ENCODE results near the gene CLEC16A.
"Not testable (repeated sequence)": the region's sequence is repeated elsewhere in the genome, so short reads cannot be mapped to it uniquely, and the experiment has no call there.

Gene CLEC16A

GRCh38 chr16:10966559-10966958 lies 22.2 kb downstream of the CLEC16A start:
- not testable (repeated sequence) for DNase-seq

GRCh38 chr16:10967986-10968385 lies 23.6 kb downstream of the CLEC16A start:
- no peak for DNase-seq

GRCh38 chr16:10968498-10968897 lies 24.1 kb downstream of the CLEC16A start:
- DNase-seq: no peak

GRCh38 chr16:10969615-10970014 lies 25.3 kb downstream of the CLEC16A start:
- no peak for DNase-seq

GRCh38 chr16:10970065-10970464 lies 25.7 kb downstream of the CLEC16A start:
- no peak for DNase-seq

- peak; percentile 89 for DNase-seq
Observed at GRCh38 chr16:10971560-10971961, 27.2 kb downstream of the CLEC16A start.

- DNase-seq: no peak
Observed at GRCh38 chr16:10972108-10972818, 27.9 kb downstream of the CLEC16A start.

- DNase-seq: no peak
Observed at GRCh38 chr16:10972819-10973464, 28.6 kb downstream of the CLEC16A start.

GRCh38 chr16:10976634-10977033 lies 32.3 kb downstream of the CLEC16A start:
- peak; percentile 57 for DNase-seq

- no peak for DNase-seq
Observed at GRCh38 chr16:10978124-10978523, 33.8 kb downstream of the CLEC16A start.

- DNase-seq: peak; percentile 66
Observed at GRCh38 chr16:10978871-10979446, 34.6 kb downstream of the CLEC16A start.

- peak; percentile 59 for DNase-seq
Observed at GRCh38 chr16:10979717-10980601, 35.6 kb downstream of the CLEC16A start.

GRCh38 chr16:10980813-10981212 lies 36.4 kb downstream of the CLEC16A start:
- peak; percentile 91 for DNase-seq

- DNase-seq: peak; percentile 54
Observed at GRCh38 chr16:10981697-10982216, 37.4 kb downstream of the CLEC16A start.

GRCh38 chr16:10982465-10983150 lies 38.2 kb downstream of the CLEC16A start:
- no peak for DNase-seq

- no peak for DNase-seq
Observed at GRCh38 chr16:10983159-10983558, 38.8 kb downstream of the CLEC16A start.

GRCh38 chr16:10984509-10984908 lies 40.1 kb downstream of the CLEC16A start:
- DNase-seq: no peak

- no peak for DNase-seq
Observed at GRCh38 chr16:10987361-10988163, 43.2 kb downstream of the CLEC16A start.

- DNase-seq: no peak
Observed at GRCh38 chr16:10988164-10988803, 43.9 kb downstream of the CLEC16A start.

GRCh38 chr16:10988879-10989278 lies 44.5 kb downstream of the CLEC16A start:
- no peak for DNase-seq

GRCh38 chr16:10989559-10989958 lies 45.2 kb downstream of the CLEC16A start:
- no peak for DNase-seq

All from eye (tissue), 1 donor.